ENCODE results near the gene ALG12. TPM values are rescaled to one million over a fixed set of nuclear protein-coding genes. Genes with fewer than 3 reads are reported as not detected.

Gene ALG12
- total and polyA plus RNA-seq, 2 of the 13 experiments (the other 11 are each of a cell fraction or from before 2014, with no cell fraction given) = 7.8 to 15.8 TPM

GRCh38 chr22:49951986-49952896 lies 34.0 kb upstream of the ALG12 start (continued):
- TF ChIP-seq NR2C2 (CRISPR knock-in tag; IDR thresholded peaks at IDR 0.05; ENCODE audit: borderline replicate concordance) (no peak), REL (CRISPR knock-in tag; conservative IDR thresholded peaks at IDR 0.05) (no peak), RXRB (CRISPR knock-in tag; IDR thresholded peaks at IDR 0.05; ENCODE audit: borderline replicate concordance) (peak; percentile 65), TEAD3 (CRISPR knock-in tag; optimal IDR thresholded peaks at IDR 0.05; ENCODE audit: borderline replicate concordance) (peak; percentile 100), ZBTB7A (CRISPR knock-in tag; IDR thresholded peaks at IDR 0.05) (no peak; the same call in 1 of the 2 replicates), ZNF543 (CRISPR knock-in tag; IDR thresholded peaks at IDR 0.05) (no peak; the same call in 1 of the 2 replicates), ZSCAN22 (CRISPR knock-in tag; IDR thresholded peaks at IDR 0.05) (no peak), ZNF431 (CRISPR knock-in tag; IDR thresholded peaks at IDR 0.05; ENCODE audit: borderline replicate concordance, low read depth) (0 out of 2 replicates have a peak, but pooled peaks have one; percentile 76), ZNF678 (CRISPR knock-in tag; IDR thresholded peaks at IDR 0.05) (no peak), ZNF34 (CRISPR knock-in tag; IDR thresholded peaks at IDR 0.05; ENCODE audit: borderline replicate concordance) (no peak), XBP1 (CRISPR knock-in tag; IDR thresholded peaks at IDR 0.05) (no peak), MLX (CRISPR knock-in tag; IDR thresholded peaks at IDR 0.05) (peak; percentile 97), ZNF761 (CRISPR knock-in tag; conservative IDR thresholded peaks at IDR 0.05) (no peak), DZIP1 (CRISPR knock-in tag; IDR thresholded peaks at IDR 0.05) (peak; percentile 16; the same call in 1 of the 2 replicates), ZBTB46 (CRISPR knock-in tag; IDR thresholded peaks at IDR 0.05; ENCODE audit: borderline replicate concordance) (no peak; the same call in 1 of the 2 replicates), RFX5 (IDR thresholded peaks at IDR 0.05; ENCODE audit: low read depth, low read length) (no peak), ZNF367 (CRISPR knock-in tag; IDR thresholded peaks at IDR 0.05; ENCODE audit: borderline replicate concordance) (no peak), BCL3 (CRISPR knock-in tag; IDR thresholded peaks at IDR 0.05) (no peak), CENPT (CRISPR knock-in tag; IDR thresholded peaks at IDR 0.05; ENCODE audit: low read depth) (no peak), CHD2 (IDR thresholded peaks at IDR 0.05; ENCODE audit: low read depth, low read length) (no peak), HDAC1 (CRISPR knock-in tag; IDR thresholded peaks at IDR 0.05) (peak; percentile 85; the same call in 1 of the 2 replicates), ZZZ3 (CRISPR knock-in tag; IDR thresholded peaks at IDR 0.05; ENCODE audit: borderline replicate concordance) (no peak)
